NB4 (cell line): Measurements from ENCODE around the gene STX8.

Source experiments
- POLR2A ChIP-seq: IDR thresholded peaks from 2 replicates; pipeline ENCODE4 v1.6.1; 2011; ENCODE audit warnings: mild to moderate bottlenecking; ENCODE audit not compliant: insufficient read length; ENCODE audit errors: extremely low read depth
- TF ChIP-seq, protein P1 (sequence below): IDR thresholded peaks from one replicate; pipeline ENCODE4 v1.5.1; 2012; ENCODE audit warnings: low read depth, low read length

DNA sequence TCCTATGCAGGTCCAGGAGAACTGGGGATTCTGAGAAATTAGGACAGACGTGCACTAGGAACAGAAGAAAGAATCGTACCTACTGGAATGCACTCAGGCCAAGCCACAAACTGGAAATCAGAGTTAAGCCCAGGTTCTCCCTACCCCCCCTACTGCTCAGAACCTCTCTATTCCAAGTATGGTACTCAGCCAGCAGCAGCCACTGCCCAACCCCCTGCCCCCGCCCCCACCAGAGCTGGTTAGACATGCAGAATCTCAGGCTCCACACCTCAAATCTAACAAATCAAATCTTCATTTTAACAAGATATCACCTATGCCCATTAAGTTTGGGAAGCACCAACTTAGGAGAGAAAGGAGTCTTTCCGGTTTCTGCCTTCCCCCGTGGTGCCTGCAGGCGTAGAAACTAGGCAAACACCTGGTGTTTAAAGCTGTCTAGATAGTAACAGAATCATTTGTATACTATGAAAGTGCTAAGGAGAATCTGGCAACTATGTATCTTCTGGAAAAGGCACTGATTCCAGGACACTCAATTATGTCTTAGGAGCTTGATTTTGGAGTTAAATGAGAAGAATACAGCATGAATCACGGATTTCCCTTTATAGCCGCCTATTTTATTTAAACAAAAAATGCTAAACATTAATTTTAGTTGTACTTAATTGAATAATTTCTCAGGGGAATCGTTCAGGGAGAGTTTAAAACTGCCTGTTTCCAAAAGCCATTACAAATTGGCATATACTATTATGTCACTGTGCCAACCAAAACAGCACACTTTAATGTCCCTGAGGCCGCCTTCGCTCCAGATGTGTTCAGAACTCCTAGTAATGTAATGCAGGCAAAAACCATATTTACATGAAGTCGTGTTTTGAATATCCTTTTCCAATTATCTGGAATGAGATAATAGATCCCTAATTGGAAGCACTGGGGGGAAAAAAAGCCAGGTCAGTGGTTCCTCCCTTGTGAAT lies 166.5 kb downstream of the STX8 start:
- TF ChIP-seq POLR2A, result no peak
- TF ChIP-seq, protein P1, sequence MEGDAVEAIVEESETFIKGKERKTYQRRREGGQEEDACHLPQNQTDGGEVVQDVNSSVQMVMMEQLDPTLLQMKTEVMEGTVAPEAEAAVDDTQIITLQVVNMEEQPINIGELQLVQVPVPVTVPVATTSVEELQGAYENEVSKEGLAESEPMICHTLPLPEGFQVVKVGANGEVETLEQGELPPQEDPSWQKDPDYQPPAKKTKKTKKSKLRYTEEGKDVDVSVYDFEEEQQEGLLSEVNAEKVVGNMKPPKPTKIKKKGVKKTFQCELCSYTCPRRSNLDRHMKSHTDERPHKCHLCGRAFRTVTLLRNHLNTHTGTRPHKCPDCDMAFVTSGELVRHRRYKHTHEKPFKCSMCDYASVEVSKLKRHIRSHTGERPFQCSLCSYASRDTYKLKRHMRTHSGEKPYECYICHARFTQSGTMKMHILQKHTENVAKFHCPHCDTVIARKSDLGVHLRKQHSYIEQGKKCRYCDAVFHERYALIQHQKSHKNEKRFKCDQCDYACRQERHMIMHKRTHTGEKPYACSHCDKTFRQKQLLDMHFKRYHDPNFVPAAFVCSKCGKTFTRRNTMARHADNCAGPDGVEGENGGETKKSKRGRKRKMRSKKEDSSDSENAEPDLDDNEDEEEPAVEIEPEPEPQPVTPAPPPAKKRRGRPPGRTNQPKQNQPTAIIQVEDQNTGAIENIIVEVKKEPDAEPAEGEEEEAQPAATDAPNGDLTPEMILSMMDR, result no peak
